HG02623 (cell line): ENCODE measurements around the gene SKAP1.
"Not testable (repeated sequence)": the region's sequence is repeated elsewhere in the genome, so short reads cannot be mapped to it uniquely, and the experiment has no call there.

ENCODE experiments used
- ATAC-seq: cut with Tn5 transposase; IDR thresholded peaks from one replicate; pipeline ENCODE4 v1.9.1; 2021; ENCODE audit warnings: moderate library complexity; ENCODE audit not compliant: unreplicated experiment

The SKAP1 gene

DNA sequence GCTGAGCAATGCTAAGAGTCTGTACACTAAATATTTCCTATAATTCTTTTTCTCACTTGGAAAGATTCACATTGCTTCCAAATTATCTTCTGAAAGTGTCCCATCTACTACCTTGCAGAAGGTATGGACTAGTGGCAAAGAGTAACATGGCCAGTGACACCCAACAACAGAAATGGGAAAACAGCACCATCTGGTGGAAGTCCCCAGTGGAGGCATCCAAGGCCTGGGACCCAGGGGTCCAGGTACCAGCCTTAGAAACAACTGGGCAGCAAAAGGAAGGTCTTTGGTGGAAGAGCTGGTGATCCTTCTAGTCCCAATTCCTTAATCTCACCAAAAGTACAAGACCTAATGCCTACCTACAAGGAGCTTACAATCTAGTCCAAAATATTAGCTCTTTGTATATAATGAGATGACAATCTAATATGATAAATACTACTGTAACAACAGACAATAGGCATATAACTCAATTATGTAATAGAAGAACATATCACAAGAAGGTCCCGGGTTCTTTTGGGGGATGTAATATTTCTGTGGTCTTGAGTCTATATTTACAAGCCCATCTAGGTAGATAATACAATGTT is 55.3 kb downstream of the SKAP1 start:
- ATAC-seq, result no peak

DNA sequence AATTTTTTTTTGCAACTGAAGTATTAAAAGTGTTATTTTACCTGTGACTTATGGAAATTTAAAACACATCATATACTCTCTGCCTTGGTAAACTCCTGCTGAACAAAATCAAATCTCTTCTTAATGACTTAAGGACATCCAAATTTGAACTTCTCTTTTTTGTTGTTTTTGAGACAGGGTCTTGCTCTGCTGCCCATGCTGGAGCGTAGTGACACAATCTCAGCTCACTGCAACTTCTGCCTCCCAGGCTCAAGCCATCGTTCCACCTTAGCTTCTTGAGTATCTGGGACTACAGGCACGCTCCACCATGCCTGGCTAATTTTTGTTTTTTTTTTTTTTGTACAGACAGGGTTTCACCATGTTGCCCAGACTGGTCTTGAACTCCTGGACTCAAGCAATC is 56.1 kb downstream of the SKAP1 start:
- ATAC-seq, result no peak

DNA sequence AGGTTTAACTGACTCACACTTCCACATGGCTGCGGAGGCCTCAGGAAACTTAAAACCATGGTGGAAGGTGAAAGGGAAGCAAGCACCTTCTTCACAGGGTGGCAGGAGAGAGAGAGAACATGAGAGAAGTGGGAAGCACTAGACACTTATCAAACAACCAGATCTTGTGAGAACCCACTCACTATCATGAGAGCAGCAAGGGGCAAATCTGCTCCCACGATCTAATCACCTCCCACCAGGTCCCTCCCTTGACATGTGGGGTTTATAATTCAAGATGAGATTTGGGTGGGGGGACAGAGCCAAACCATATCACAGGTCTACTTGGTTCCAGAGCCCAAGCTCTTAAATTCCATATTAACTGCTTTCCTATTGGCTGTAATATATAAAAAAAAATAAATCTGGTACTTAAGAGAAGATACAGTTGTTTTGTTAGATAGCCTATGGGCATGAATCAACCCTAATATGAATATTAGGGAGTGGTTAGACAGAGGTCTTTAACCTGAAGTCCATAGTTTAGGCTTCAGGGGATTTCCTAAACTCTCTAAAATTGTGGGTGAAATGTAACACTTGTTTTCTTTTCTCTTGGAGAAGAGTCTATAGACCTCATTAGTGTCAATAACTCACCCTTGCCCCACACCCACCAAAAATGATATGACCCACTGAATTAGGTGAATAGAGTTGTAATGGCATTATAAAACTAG is 56.7 kb downstream of the SKAP1 start:
- no peak for ATAC-seq

DNA sequence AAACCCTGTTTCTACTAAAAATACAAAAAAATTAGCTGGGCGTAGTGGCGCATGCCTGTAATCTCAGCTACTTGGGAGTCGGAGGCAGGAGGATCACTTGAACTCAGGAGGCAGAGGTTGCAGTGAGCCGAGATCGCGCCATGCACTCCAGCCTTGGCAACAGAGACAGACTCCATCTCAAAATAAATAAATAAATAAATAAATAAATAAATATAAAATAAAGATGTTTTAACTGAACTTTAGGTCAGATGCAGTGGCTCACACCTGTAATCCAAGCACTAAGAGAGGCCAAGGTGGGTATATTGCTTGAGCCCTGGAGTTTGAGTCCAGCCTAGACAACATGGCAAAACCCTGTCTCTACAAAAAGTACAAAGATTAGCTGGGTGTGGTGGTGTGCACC is 61.0 kb downstream of the SKAP1 start:
- not testable (repeated sequence) for ATAC-seq

DNA sequence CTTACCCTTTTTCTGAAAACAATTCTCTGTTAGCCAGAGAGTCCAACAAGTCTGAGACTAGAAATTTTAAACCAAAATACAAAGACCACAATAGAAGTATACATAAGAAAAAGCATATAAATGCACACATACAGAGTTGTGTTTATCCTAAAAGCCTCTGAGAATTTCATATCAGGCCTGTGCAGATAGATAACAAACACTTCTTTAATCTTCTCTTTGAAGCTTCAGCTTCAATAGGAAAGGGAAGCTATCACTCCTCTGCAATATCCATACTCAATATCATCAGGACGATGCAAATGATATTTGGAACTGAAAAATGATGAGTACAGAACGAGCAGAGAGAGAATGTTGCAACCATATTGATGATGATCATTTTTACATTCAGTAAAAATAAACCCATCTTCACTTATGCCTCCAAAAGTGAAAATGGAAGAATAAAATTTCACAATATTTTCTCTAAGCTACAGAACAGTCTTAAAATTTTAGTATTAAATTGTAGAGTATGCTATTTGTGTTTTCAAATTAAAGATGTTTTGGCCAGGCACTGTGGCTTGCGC is 61.6 kb downstream of the SKAP1 start:
- ATAC-seq, result no peak

DNA sequence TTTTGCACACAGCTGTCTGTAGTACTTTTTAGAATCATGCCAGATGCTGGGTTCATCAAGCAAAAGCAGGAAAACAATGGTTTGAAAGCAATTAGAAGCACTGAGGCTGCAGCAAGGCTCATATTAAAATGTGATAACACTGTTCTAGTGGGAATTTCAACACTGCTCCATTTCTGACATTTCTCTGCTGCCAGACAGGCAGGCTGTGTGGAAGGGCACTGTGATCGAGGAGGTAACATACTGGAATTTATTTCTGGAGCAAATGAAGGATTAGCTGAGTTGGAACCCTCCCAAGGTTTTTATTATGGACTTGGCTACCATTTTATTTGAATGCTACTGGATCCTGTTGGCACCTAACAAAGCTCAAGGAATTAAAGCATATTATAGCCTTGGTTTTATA is 66.9 kb downstream of the SKAP1 start:
- no peak for ATAC-seq

DNA sequence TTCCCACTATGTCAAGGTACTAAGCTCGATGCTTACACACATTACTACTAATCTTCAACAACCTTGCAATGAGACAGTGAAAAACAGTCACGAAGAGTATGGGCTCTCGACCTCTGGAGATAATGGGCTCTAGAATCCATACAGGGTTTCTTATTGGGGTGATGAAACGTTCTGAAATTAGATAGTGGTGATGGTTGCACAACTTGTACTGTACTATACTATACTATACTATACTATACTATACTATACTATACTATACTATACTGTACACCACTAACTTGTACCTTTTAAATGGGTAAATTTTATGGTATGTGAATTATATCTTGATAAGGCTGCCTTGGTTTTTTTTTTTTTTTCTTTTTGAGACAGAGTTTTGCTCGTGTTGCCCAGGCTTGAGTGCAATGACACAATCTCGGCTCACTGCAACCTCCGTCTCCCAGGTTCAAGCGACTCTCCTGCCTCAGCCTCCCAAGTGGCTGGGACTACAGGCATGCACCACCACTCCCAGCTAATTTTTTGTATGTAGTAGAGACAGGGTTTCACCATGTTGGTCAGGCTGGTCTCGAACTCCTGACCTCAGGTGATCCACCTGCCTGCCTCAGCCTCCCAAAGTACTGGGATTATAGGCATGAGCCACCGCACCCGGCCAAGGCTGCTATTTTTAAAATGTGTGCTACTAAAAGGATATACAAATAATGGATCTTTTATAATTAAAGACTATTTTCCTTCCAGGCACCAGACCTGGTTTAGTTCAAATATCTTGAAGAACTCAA is 69.0 kb downstream of the SKAP1 start:
- not testable (repeated sequence) for ATAC-seq

DNA sequence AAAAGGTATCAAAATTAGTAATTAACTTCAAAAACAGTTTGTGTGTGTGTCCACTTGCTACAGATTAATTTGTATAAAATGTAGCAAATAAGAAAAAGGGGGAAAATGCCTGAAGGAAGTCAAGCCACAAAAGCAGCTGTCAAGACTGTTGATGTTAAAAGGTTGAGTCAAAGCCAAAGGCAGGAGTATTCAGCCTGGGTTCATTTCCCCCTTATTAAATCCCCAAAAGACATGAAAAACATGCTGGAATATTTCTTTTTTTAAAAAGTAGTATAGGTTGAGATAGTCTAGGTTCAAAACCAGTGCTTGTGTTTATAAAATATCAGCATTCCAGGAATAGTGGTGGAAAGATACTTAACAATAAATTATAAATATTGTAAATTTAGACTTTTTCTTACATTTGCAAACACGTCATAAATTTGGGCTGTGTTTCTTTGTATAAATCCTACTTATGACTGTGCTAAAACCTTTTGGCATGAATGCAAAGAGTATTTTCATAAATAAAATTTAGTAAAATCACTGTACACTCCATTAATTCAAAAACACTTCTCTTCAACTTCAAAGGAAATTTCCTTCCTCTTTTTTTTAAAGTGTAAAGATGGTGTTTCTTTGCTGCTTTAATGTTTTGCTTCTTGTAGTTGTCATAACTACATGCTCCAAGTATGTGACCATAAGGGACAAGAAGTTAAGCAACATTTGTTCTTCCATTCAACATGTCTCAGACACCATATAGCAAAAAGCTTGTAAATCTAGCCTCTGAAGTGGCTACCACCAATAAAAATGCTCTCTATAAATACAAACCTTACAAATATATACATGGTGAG is 72.0 kb downstream of the SKAP1 start:
- no peak for ATAC-seq

DNA sequence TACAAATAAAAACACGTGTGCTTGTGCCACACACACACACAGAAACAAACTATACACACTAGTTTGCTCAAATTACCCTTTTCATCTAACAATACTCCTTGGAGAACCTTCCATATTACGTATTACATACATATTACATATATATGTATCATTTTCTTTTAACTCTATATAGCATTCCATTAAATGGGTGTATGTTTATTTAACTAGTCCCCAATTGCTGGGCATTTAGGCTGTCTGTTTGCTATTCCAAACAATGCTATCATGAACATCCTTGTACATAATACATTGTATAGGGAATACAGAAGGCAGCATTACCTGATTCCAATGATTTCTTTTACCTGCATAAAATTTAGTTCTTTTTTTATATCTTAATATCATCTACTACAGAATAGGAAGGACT is 73.1 kb downstream of the SKAP1 start:
- ATAC-seq, result no peak

DNA sequence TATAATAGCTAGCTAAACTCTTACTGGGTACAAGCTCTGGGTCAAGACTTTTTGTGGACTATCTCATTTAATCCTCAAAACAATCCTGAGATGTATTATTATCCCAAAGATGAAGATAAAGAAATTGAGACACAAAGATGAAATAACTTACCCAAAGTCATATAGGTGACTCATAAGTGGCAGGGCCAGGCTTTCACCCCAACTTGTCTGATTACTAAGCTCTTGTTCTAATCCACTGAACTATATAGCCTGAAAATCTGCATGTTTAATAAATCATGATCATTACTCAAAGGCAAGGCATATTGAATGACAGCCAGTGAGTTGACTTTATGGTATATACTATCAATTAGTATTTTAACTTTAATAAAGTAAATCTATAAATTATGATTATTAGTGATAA is 77.4 kb downstream of the SKAP1 start:
- no peak for ATAC-seq

DNA sequence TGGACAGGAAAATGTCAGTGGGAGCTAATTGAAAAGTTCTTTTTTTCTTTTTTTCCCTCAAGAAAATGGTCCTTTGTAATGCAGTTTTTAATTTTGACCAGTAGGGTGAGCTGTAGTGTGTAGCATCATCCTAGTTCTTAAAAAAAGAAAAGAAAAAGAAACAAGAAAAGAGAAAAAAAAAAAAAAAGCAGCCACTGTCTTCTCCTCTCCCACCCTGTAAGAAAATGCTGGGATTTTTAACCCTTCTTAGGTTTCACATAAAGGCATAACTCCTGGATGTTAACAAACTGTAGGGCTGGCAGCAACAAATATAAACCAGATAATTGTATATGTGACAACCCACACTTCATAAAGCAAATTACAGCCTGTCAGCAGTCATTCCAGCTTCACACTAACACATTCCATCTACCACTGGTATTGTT is 78.1 kb downstream of the SKAP1 start:
- ATAC-seq, result no peak

DNA sequence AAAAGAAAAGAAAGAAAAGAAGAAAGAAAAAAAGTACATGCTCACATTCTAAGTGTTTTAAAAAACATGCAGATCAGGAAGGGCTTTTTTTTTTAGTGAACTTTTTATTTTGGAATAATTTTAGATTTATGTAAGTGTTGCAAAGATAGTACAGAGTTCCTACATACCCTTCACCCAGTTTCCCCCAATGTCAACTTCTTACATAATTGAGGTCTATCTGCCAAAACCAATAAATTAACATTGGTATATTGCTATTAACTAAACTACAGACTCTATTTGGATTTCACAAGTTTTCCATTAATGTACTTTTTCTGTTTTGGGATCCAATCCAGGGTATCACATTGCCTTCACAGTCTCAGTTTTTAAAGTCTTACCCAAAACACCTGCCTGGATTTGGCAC is 81.7 kb downstream of the SKAP1 start:
- no peak for ATAC-seq

DNA sequence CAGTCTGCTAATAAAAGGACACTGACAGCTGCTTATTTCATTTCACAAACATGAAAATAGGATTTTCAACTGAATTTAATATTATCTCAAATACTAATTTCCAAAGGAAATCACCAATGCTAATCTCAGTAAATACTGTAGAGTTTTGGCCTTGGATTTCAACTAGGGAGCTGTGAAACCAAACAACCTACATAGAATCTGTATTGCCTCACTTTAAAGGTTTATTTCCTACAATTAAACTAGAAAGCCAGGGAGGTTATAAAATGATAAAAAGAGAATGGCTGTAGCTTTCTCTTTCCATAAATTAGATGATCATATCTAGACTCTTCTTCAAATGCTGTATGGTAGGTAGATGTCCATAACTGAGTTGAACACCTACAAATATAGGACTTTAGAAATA is 82.8 kb downstream of the SKAP1 start:
- no peak for ATAC-seq

DNA sequence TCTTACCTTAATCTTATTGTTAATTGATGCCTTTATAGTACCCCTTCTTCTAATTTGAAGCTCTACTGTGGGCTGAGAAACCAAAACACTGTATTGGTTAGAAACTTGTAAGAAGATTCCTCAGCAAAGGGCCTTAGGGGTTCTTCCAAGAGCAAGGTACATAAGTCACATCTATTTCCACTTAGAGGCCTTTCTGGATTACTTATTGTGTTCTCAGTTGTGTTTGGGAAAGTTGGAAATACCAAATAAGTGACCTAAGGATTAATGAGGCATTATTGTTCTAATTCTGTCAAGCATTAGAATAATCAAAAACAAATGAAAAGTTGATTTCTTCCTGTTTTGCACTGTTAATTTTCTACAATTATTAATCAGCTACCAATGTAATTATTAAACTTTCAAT is 85.8 kb downstream of the SKAP1 start:
- no peak for ATAC-seq

DNA sequence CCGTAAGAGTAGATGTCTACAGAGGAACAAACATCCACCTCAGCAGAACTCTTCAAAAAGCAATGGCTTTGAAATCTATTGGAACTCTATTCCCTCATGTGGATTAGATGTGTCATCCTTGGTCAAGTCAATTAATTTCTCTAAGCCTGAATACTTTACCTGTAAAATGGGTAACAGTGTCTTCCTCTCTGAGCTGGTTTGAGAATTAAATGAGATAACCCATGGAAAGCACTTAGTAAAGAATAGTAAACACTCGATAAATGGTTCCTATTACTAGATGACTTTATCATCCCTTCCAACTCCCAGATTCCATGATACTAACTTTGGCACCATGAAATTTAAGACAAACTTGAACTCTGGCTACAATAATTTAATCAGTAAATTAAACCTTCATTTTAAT is 89.1 kb downstream of the SKAP1 start:
- no peak for ATAC-seq

DNA sequence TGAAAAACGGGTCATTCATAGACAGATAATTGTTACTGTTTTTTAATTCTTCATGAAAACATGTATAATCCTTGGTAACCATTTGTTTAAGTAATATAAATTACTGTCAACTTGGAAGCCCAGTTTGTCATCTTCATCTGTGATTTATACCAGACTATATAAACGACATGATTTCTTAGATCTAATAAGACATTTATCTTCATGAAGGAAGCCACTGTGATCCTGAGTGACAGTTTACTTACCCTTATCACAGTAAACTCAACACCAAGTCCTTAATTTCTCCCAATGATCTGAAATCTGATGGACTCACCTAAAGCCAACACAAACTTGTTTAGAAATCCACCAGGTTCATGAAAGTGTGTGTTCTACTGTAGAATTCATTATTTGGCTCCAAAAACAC is 91.3 kb downstream of the SKAP1 start:
- no peak for ATAC-seq

DNA sequence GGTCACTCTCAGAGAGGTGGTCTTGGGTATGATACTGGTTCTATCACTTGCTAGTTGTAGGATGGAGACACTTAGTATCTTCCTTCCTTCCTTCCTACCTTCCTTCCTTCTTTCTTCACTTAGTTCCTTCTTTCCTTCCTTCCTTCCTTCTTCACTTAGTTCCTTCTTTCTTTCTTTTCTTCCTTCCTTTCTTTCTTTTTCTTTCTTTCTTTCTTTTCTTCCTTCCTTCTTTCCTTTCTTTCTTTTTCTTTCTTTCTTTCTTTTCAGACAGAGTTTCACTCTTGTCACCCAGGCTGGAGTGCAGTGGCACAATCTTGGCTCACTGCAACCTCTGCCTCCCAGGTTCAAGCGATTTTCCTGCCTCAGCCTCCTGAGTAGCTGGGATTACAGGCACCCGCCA is 92.1 kb downstream of the SKAP1 start:
- not testable (repeated sequence) for ATAC-seq

DNA sequence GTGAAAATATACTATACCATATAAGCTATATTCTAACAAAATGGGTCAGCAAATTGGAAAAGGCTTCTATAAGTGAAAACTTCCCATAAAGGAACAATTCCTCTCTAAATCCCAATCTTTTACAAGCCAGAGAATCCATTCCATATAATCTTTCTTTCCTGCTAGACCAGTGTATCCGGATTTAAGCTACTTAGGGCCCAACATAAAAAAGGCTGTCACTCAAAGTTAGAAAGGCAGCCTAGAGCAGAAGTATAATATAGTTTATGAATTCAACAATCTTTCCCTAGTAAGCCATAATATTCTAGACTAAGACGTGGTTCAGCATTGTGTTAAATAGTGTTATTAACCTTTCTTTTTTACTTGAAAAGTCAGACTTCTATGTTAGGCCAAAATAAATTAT is 93.0 kb downstream of the SKAP1 start:
- no peak for ATAC-seq

DNA sequence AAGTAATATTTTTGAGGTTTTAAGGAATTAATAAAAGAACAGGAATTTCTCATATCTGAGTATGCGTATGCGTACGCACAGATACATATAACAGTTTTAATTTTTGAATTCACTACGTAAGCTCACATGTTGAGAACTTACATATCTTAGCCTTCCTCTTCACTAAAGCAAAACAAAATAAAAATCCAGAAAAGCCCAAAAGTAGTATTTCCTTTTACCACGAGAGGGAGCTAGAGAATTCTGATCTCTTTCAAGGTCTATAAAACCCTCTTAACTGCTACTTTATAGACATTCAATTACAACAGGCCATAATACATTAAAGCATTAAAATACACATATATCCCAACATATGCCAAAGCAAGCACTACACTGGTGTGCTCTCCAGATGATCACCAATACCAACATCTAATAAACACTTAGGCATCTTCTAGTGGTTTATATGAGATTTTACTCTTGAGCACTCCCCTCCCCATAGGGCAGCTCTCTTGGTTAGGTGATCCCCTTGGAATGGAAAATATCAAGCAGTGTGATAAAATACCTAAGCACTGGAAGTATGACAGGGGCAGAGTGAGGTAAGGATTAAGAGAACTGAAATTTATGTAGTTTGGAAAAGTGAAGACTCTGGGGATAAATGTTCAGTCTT is 94.0 kb downstream of the SKAP1 start:
- ATAC-seq, result no peak

DNA sequence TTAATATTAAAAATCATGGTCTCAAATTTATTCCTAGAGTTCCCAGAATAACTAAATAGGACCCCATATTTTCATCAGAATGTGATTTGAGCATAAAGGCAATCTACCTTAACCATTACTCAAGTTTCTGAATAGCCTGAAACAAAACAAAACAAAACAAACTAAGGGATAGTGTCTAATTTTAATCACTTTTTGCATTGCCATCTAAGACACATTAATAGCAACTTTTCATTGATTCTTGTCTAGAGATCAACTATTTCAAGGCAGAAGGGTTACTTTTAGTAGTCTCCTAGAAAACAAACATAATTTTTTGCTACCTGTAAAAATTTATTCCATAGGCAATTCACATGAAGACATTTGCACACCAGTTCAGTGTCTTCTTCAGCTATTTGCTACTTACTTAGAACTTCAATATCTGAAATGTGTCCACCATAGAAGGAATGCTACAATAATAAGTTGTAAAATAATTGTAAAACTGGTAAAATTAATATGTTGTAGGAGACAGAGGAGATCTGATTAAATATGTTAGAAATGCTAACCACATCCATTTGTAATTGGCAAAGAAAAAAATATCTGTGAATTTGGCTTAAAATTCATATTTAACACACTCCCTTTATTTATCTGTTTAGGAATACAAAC is 94.7 kb downstream of the SKAP1 start:
- ATAC-seq, result no peak
